ENCODE measurements around the gene CLIC5. TPM values are rescaled to one million over a fixed set of nuclear protein-coding genes. Genes with fewer than 3 reads are reported as not detected.

Gene CLIC5
- total RNA-seq, 1 experiment from 2014 or later, result not detected

DNA sequence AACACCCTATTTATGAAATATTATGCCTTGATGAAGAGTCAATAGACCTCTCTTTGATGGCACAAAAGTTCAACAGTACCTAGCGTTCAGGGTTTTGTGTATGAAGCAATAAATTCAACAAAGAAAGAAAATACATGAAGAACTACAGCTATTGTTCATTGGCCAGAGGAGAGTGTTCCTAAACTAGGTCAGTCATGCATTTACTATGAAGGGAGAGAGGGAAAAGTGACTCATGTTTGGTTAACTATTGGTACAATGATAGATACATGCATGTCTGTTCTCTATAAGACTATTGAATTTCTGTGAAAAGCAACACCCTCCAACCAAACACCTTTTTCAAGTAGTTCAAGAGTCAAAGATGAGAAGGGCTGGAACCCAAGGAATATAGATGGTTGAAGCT, 50.7 kb downstream of the CLIC5 start:
- ChIA-PET POLR2A (interaction anchor here (0.7 kb wide), 1 partner anchor 12 kb away, joined by 3 read pairs; no protein-coding TSS in a partner anchor), CTCF (interaction anchor here (1.1 to 1.4 kb wide), 3 partner anchors 9 to 126 kb away, joined by 4 to 6 read pairs (median 5); no protein-coding TSS in a partner anchor)
- peaks cover 17% of the 10 kb centered on the region for H3K4me1 Mint-ChIP-seq (ENCODE audit: insufficient read depth, unreplicated experiment)
- no peaks in the 10 kb centered on the region for H3K9me3 Mint-ChIP-seq (ENCODE audit: unreplicated experiment)
- H3K4me3 Mint-ChIP-seq (ENCODE audit: unreplicated experiment), result no peak overlapping the region
- peaks cover 6% of the 10 kb centered on the region for H3K36me3 Mint-ChIP-seq (ENCODE audit: insufficient read depth, unreplicated experiment)
- BruUV-seq (replicated peaks), result no TSS peak
- no peaks in the 10 kb centered on the region for H3K27me3 Mint-ChIP-seq (ENCODE audit: insufficient read depth, unreplicated experiment)
- DNase-seq (ENCODE audit: unreplicated experiment), result no peak
- TF ChIP-seq, protein P1, sequence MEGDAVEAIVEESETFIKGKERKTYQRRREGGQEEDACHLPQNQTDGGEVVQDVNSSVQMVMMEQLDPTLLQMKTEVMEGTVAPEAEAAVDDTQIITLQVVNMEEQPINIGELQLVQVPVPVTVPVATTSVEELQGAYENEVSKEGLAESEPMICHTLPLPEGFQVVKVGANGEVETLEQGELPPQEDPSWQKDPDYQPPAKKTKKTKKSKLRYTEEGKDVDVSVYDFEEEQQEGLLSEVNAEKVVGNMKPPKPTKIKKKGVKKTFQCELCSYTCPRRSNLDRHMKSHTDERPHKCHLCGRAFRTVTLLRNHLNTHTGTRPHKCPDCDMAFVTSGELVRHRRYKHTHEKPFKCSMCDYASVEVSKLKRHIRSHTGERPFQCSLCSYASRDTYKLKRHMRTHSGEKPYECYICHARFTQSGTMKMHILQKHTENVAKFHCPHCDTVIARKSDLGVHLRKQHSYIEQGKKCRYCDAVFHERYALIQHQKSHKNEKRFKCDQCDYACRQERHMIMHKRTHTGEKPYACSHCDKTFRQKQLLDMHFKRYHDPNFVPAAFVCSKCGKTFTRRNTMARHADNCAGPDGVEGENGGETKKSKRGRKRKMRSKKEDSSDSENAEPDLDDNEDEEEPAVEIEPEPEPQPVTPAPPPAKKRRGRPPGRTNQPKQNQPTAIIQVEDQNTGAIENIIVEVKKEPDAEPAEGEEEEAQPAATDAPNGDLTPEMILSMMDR (IDR thresholded peaks at IDR 0.05; ENCODE audit: unreplicated experiment), result no peak
- intact Hi-C loops (cut with micrococcal nuclease), result no loop called here
- H3K27ac Mint-ChIP-seq (ENCODE audit: low read depth, unreplicated experiment), result no peak overlapping the region

- H3K4me1 Mint-ChIP-seq (ENCODE audit: insufficient read depth, unreplicated experiment), result peaks cover 17% of the 10 kb centered on the region
- no peak for DNase-seq (ENCODE audit: unreplicated experiment)
- no peak overlapping the region for H3K4me3 Mint-ChIP-seq (ENCODE audit: unreplicated experiment)
- BruUV-seq (replicated peaks), result no TSS peak
- H3K36me3 Mint-ChIP-seq (ENCODE audit: insufficient read depth, unreplicated experiment), result peaks cover 6% of the 10 kb centered on the region
- no peak overlapping the region for H3K27ac Mint-ChIP-seq (ENCODE audit: low read depth, unreplicated experiment)
- no peaks in the 10 kb centered on the region for H3K27me3 Mint-ChIP-seq (ENCODE audit: insufficient read depth, unreplicated experiment)
- ChIA-PET POLR2A (interaction anchor here (0.7 kb wide), 1 partner anchor 13 kb away, joined by 3 read pairs; no protein-coding TSS in a partner anchor), CTCF (no interaction called here)
- intact Hi-C loops (cut with micrococcal nuclease), result no loop called here
- H3K9me3 Mint-ChIP-seq (ENCODE audit: unreplicated experiment), result no peaks in the 10 kb centered on the region
- TF ChIP-seq, protein P1 (IDR thresholded peaks at IDR 0.05; ENCODE audit: unreplicated experiment), result no peak
Measured at GRCh38 chr6:45964300-45964699, 51.4 kb downstream of the CLIC5 start.

GRCh38 chr6:45963896-45964295, 51.8 kb downstream of the CLIC5 start:
- Mint-ChIP-seq H3K27ac (ENCODE audit: low read depth, unreplicated experiment) (no peak overlapping the region), H3K9me3 (ENCODE audit: unreplicated experiment) (no peaks in the 10 kb centered on the region), H3K4me3 (ENCODE audit: unreplicated experiment) (no peak overlapping the region), H3K4me1 (ENCODE audit: insufficient read depth, unreplicated experiment) (peaks cover 17% of the 10 kb centered on the region), H3K36me3 (ENCODE audit: insufficient read depth, unreplicated experiment) (peaks cover 6% of the 10 kb centered on the region), H3K27me3 (ENCODE audit: insufficient read depth, unreplicated experiment) (no peaks in the 10 kb centered on the region)
- intact Hi-C loops (cut with micrococcal nuclease), result no loop called here
- ChIA-PET POLR2A (no interaction called here), CTCF (no interaction called here)
- DNase-seq (ENCODE audit: unreplicated experiment), result no peak
- no TSS peak for BruUV-seq (replicated peaks)
- TF ChIP-seq, protein P1 (IDR thresholded peaks at IDR 0.05; ENCODE audit: unreplicated experiment), result no peak

DNA sequence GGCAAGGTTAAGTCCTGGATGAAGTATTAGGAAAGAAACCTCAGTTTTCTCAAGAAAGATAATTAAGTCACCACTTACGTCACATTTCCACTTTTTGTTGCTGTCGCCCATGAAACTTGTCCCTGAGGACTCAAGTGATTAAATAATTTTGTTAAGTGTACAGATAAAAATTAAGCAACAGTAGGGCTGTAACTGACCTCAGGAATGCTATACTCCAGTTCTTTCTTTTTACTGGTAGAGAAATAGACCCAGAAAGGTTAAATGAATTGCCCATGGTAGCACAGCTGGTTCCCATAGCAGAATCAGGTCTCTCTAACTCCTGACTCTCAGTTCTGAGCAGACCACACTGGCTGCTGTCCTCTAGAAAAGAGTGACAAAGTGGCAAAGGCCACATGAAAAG, 54.5 kb downstream of the CLIC5 start:
- Mint-ChIP-seq H3K9me3 (ENCODE audit: unreplicated experiment) (no peaks in the 10 kb centered on the region), H3K27me3 (ENCODE audit: insufficient read depth, unreplicated experiment) (no peaks in the 10 kb centered on the region), H3K36me3 (ENCODE audit: insufficient read depth, unreplicated experiment) (no peaks in the 10 kb centered on the region), H3K4me3 (ENCODE audit: unreplicated experiment) (no peak overlapping the region), H3K27ac (ENCODE audit: low read depth, unreplicated experiment) (no peak overlapping the region), H3K4me1 (ENCODE audit: insufficient read depth, unreplicated experiment) (peaks cover 12% of the 10 kb centered on the region)
- intact Hi-C loops (cut with micrococcal nuclease), result no loop called here
- ChIA-PET CTCF (interaction anchor here (1.4 kb wide), 1 partner anchor 39 kb away, joined by 8 read pairs; no protein-coding TSS in a partner anchor), POLR2A (interaction anchor here (0.7 to 1.0 kb wide), 2 partner anchors 11 to 1492 kb away, joined by 3 read pairs; no protein-coding TSS in a partner anchor)
- no peak for DNase-seq (ENCODE audit: unreplicated experiment)
- no TSS peak for BruUV-seq (replicated peaks)
- TF ChIP-seq, protein P1 (IDR thresholded peaks at IDR 0.05; ENCODE audit: unreplicated experiment), result no peak

All from MCF 10A (cell line).